Effector memory CD8-positive, alpha-beta T cell (primary cell): ENCODE data around the gene UNC119.
"Not testable (repeated sequence)": the region's sequence is repeated elsewhere in the genome, so short reads cannot be mapped to it uniquely, and the experiment has no call there.

Source experiments
- ATAC-seq: fragments of 150-1000 bp; cut with Tn5 transposase; replicated peaks from 2 replicates; pipeline ENCODE4 v1.10.0; 2021; ENCODE audit warnings: mild to moderate bottlenecking, moderate library complexity
- DNase-seq, 3 experiments: peaks; one replicate each; pipeline ENCODE4 v3.0.0; 2021
- H3K27ac Mint-ChIP-seq, 2 donors: one replicate each; pipeline ENCODE4 v1.8.0; 2022; ENCODE audit warnings: mild to moderate bottlenecking in 2 of 2, mixed read lengths in 2 of 2, moderate library complexity in 2 of 2
- H3K27me3 Mint-ChIP-seq, 2 donors: one replicate each; pipeline ENCODE4 v1.8.0; 2022; ENCODE audit warnings: mixed read lengths in 2 of 2
- H3K36me3 Mint-ChIP-seq: one replicate; pipeline ENCODE4 v1.8.0; 2022; ENCODE audit warnings: mild to moderate bottlenecking, moderate library complexity, mixed read lengths; ENCODE audit not compliant: insufficient read depth
- H3K4me1 Mint-ChIP-seq, 2 donors: one replicate each; pipeline ENCODE4 v1.8.0; 2022; ENCODE audit warnings: low read depth in 2 of 2, mixed read lengths in 2 of 2
- H3K4me3 Mint-ChIP-seq, 2 donors: one replicate each; pipeline ENCODE4 v1.8.0; 2022; ENCODE audit warnings: mild to moderate bottlenecking in 2 of 2, mixed read lengths in 2 of 2, moderate library complexity in 2 of 2
- H3K9me3 Mint-ChIP-seq, 2 donors: one replicate each; pipeline ENCODE4 v1.8.0; 2022; ENCODE audit warnings: mixed read lengths in 2 of 2

UNC119 gene

GRCh38 chr17:28577466-28577824 lies 25.0 kb upstream of the UNC119 start:
- peak overlapping the region in 1 of 2 donors; percentile 80 for H3K27ac Mint-ChIP-seq
- no peak for DNase-seq
- no peaks in the 10 kb centered on the region for H3K27me3 Mint-ChIP-seq
- peak overlapping the region; percentile 79 to 83 for H3K4me3 Mint-ChIP-seq
- H3K4me1 Mint-ChIP-seq, result peaks cover 20 to 22% of the 10 kb centered on the region in 2 donors
- H3K9me3 Mint-ChIP-seq, result no peaks in the 10 kb centered on the region
- no peak for ATAC-seq
- peaks cover 6% of the 10 kb centered on the region for H3K36me3 Mint-ChIP-seq

GRCh38 chr17:28576758-28577465 lies 24.5 kb upstream of the UNC119 start, which contains the start of gene ALDOC:
Gene ALDOC, minus strand, starts transcription at chr17:28576895. Its CDS starts 1,363 bp downstream, at chr17:28575532.
- DNase-seq (peak; percentile 97 to 98 (median 98)), ATAC-seq (peak; percentile 96)
- H3K27ac Mint-ChIP-seq, result peak within 1 kb of the TSS; percentile 80
- H3K36me3 Mint-ChIP-seq, result peaks cover 8% of the 10 kb centered on the region
- H3K4me1 Mint-ChIP-seq, result peaks cover 25 to 27% of the 10 kb centered on the region in 2 donors
- H3K9me3 Mint-ChIP-seq, result no peaks in the 10 kb centered on the region
- no peaks in the 10 kb centered on the region for H3K27me3 Mint-ChIP-seq
- peak within 1 kb of the TSS; percentile 79 to 83 for H3K4me3 Mint-ChIP-seq

- not testable (repeated sequence) for H3K9me3 Mint-ChIP-seq, ATAC-seq, H3K27me3 Mint-ChIP-seq, H3K36me3 Mint-ChIP-seq, DNase-seq
- Mint-ChIP-seq H3K27ac (peak overlapping the region; percentile 80), H3K4me1 (peaks cover 26 to 28% of the 10 kb centered on the region in 2 donors), H3K4me3 (peak overlapping the region; percentile 79 to 83)
Measured at GRCh38 chr17:28576016-28576415, 23.6 kb upstream of the UNC119 start.

- Mint-ChIP-seq H3K9me3 (no peaks in the 10 kb centered on the region), H3K4me3 (no peak overlapping the region), H3K36me3 (peaks cover 10% of the 10 kb centered on the region), H3K27me3 (no peaks in the 10 kb centered on the region), H3K27ac (no peak overlapping the region), H3K4me1 (peaks cover 31 to 33% of the 10 kb centered on the region in 2 donors)
- no peak for ATAC-seq
- no peak for DNase-seq
Measured at GRCh38 chr17:28575126-28575795, 22.8 kb upstream of the UNC119 start.

- peaks cover 37 to 38% of the 10 kb centered on the region in 2 donors for H3K4me1 Mint-ChIP-seq
- no peaks in the 10 kb centered on the region for H3K9me3 Mint-ChIP-seq
- no peak overlapping the region for H3K4me3 Mint-ChIP-seq
- DNase-seq, result no peak
- no peak overlapping the region for H3K27ac Mint-ChIP-seq
- peaks cover 10% of the 10 kb centered on the region for H3K36me3 Mint-ChIP-seq
- ATAC-seq, result no peak
- no peaks in the 10 kb centered on the region for H3K27me3 Mint-ChIP-seq
Measured at GRCh38 chr17:28574526-28574925, 22.1 kb upstream of the UNC119 start.

- H3K4me1 Mint-ChIP-seq, result peaks cover 39 to 40% of the 10 kb centered on the region in 2 donors
- no peak overlapping the region for H3K4me3 Mint-ChIP-seq
- H3K27me3 Mint-ChIP-seq, result no peaks in the 10 kb centered on the region
- H3K27ac Mint-ChIP-seq, result no peak overlapping the region
- DNase-seq, result no peak
- no peak for ATAC-seq
- H3K36me3 Mint-ChIP-seq, result peaks cover 10% of the 10 kb centered on the region
- H3K9me3 Mint-ChIP-seq, result no peaks in the 10 kb centered on the region
Measured at GRCh38 chr17:28573966-28574480, 21.6 kb upstream of the UNC119 start.

- peak overlapping the region in 1 of 2 donors; percentile 89 for H3K27ac Mint-ChIP-seq
- H3K9me3 Mint-ChIP-seq, result no peaks in the 10 kb centered on the region
- peaks cover 14% of the 10 kb centered on the region for H3K36me3 Mint-ChIP-seq
- H3K4me3 Mint-ChIP-seq, result no peak overlapping the region
- no peaks in the 10 kb centered on the region for H3K27me3 Mint-ChIP-seq
- DNase-seq, result no peak
- peaks cover 42 to 43% of the 10 kb centered on the region in 2 donors for H3K4me1 Mint-ChIP-seq
- no peak for ATAC-seq
Measured at GRCh38 chr17:28573521-28573920, 21.1 kb upstream of the UNC119 start.

- no peak for ATAC-seq
- Mint-ChIP-seq H3K9me3 (no peaks in the 10 kb centered on the region), H3K27me3 (no peaks in the 10 kb centered on the region), H3K27ac (peak overlapping the region in 1 of 2 donors; percentile 89), H3K4me3 (peak overlapping the region; percentile 95 to 97), H3K4me1 (peaks cover 47% of the 10 kb centered on the region in 2 donors), H3K36me3 (peaks cover 16% of the 10 kb centered on the region)
- no peak for DNase-seq
Measured at GRCh38 chr17:28573040-28573380, 20.6 kb upstream of the UNC119 start.

- H3K27ac Mint-ChIP-seq, result peak overlapping the region; percentile 89 to 90
Measured at GRCh38 chr17:28572259-28573039, 20.0 kb upstream of the UNC119 start.

GRCh38 chr17:28571361-28572122 lies 19.1 kb upstream of the UNC119 start, which contains the start of gene PIGS:
Gene PIGS, minus strand, starts transcription at chr17:28571524. Its CDS starts 28 bp downstream, at chr17:28571496.
- Mint-ChIP-seq H3K4me3 (peak within 1 kb of the TSS; percentile 95 to 97), H3K27me3 (no peaks in the 10 kb centered on the region), H3K9me3 (no peaks in the 10 kb centered on the region), H3K36me3 (peaks cover 13% of the 10 kb centered on the region), H3K4me1 (peaks cover 48 to 51% of the 10 kb centered on the region in 2 donors), H3K27ac (peak within 1 kb of the TSS; percentile 89 to 90)
- peak; percentile 80 to 84 (median 82) for DNase-seq
- peak; percentile 95 for ATAC-seq

More at GRCh38 chr17:28572259-28573039, 20.0 kb upstream of the UNC119 start:
- Mint-ChIP-seq H3K4me1 (peaks cover 51 to 53% of the 10 kb centered on the region in 2 donors), H3K9me3 (no peaks in the 10 kb centered on the region), H3K36me3 (peaks cover 16% of the 10 kb centered on the region), H3K4me3 (peak overlapping the region; percentile 95 to 97), H3K27me3 (no peaks in the 10 kb centered on the region)
- DNase-seq (no peak), ATAC-seq (no peak)

GRCh38 chr17:28570716-28571360 lies 18.4 kb upstream of the UNC119 start:
- peak overlapping the region; percentile 89 to 90 for H3K27ac Mint-ChIP-seq
- H3K4me3 Mint-ChIP-seq, result peak overlapping the region; percentile 95 to 97
- DNase-seq (peak in 1 of 3 experiments; percentile 22), ATAC-seq (peak; percentile 47)
- H3K36me3 Mint-ChIP-seq, result peaks cover 12% of the 10 kb centered on the region
- no peaks in the 10 kb centered on the region for H3K9me3 Mint-ChIP-seq
- H3K27me3 Mint-ChIP-seq, result no peaks in the 10 kb centered on the region
- peaks cover 41 to 44% of the 10 kb centered on the region in 2 donors for H3K4me1 Mint-ChIP-seq

- Mint-ChIP-seq H3K9me3 (no peaks in the 10 kb centered on the region), H3K36me3 (peaks cover 20% of the 10 kb centered on the region), H3K27me3 (no peaks in the 10 kb centered on the region), H3K4me1 (peaks cover 40 to 50% of the 10 kb centered on the region in 2 donors), H3K27ac (peak overlapping the region; percentile 20 to 44), H3K4me3 (peak overlapping the region; percentile 95 to 97)
- no peak for DNase-seq
- no peak for ATAC-seq
Measured at GRCh38 chr17:28569446-28569845, 17.0 kb upstream of the UNC119 start.
